Uterus (tissue), 2 donors: ENCODE data around the gene CACNG5.

Experiments used
- POLR2A ChIP-seq, 2 donors: fragments of 450-650 bp; IDR thresholded peaks; one replicate each; pipeline ENCODE4 v1.6.1; 2016; ENCODE audit warnings: antibody characterized with exemption in 2 of 2, mild to moderate bottlenecking in 1 of 2, moderate library complexity in 1 of 2
- TF ChIP-seq, protein P1 (sequence below), 4 experiments: fragments of 200-600 bp in 2 of 4; fragments of 450-650 bp in 2 of 4; sonication (generic) in 2 of 4; IDR thresholded peaks; one replicate each; pipeline ENCODE4 v1.5.1; 2016 to 2019; ENCODE audit warnings: antibody characterized with exemption in 4 of 4, mild to moderate bottlenecking in 2 of 4, moderate library complexity in 1 of 4

DNA sequence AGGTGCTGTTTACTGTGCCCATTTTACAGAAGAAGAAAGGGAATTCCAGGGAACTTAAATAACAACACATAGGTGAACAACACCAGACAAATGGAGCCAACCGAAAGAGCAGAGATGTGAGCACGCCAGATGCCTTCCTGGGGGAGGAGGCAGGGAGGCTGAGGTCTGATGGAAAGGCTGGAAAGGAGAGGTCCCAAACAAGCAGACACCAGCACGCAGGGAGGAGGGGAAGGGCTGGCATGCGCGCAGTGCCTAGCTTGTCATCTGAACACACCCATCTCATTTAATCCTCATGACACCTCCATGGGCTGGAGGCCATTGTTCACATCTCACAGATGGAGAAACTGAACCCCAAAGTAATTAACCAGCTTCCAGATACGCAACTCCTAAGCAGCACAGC lies 20.9 kb upstream of the CACNG5 start:
- TF ChIP-seq, protein P1, sequence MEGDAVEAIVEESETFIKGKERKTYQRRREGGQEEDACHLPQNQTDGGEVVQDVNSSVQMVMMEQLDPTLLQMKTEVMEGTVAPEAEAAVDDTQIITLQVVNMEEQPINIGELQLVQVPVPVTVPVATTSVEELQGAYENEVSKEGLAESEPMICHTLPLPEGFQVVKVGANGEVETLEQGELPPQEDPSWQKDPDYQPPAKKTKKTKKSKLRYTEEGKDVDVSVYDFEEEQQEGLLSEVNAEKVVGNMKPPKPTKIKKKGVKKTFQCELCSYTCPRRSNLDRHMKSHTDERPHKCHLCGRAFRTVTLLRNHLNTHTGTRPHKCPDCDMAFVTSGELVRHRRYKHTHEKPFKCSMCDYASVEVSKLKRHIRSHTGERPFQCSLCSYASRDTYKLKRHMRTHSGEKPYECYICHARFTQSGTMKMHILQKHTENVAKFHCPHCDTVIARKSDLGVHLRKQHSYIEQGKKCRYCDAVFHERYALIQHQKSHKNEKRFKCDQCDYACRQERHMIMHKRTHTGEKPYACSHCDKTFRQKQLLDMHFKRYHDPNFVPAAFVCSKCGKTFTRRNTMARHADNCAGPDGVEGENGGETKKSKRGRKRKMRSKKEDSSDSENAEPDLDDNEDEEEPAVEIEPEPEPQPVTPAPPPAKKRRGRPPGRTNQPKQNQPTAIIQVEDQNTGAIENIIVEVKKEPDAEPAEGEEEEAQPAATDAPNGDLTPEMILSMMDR (IDR thresholded peaks at IDR 0.05): no peak
- TF ChIP-seq POLR2A (IDR thresholded peaks at IDR 0.05): no peak
